Hindlimb muscle (tissue), 1 donor: ENCODE results near the gene ZBTB8A. TPM values are rescaled to one million over a fixed set of nuclear protein-coding genes. Genes with fewer than 3 reads are reported as not detected.
"Not testable (repeated sequence)": the region's sequence is repeated elsewhere in the genome, so short reads cannot be mapped to it uniquely, and the experiment has no call there.

Experiments
- DNase-seq: peaks from one replicate; pipeline ENCODE4 v3.0.0-alpha.2; 2013
- polyA plus RNA-seq: library from polyadenylated mRNA; unstranded; fragments of 120-200 nt; gene quantifications from one replicate; pipeline ENCODE4 v1.2.1, GENCODE V29; 2013; ENCODE audit not compliant: insufficient read length

Gene ZBTB8A
- 10.5 TPM for polyA plus RNA-seq

GRCh38 chr1:32538887-32539583 lies at the start of gene ZBTB8A:
TSS of gene ZBTB8A (plus strand) at chr1:32539427. CDS start at chr1:32592932, 53,505 bp downstream.
- DNase-seq, result peak; percentile 66

GRCh38 chr1:32489774-32490454 lies 49.3 kb upstream of the ZBTB8A start:
- no peak for DNase-seq

GRCh38 chr1:32491386-32491785 lies 47.8 kb upstream of the ZBTB8A start:
- no peak for DNase-seq

- no peak for DNase-seq
These were observed 45.0 kb upstream of the ZBTB8A start for GRCh38 chr1:32494196-32494595.

GRCh38 chr1:32494711-32495337 lies 44.4 kb upstream of the ZBTB8A start:
- DNase-seq, result no peak

- no peak for DNase-seq
These were observed 43.1 kb upstream of the ZBTB8A start for GRCh38 chr1:32496127-32496526.

- DNase-seq, result no peak
These were observed 40.5 kb upstream of the ZBTB8A start for GRCh38 chr1:32498751-32499150.

GRCh38 chr1:32500387-32501209 lies 38.6 kb upstream of the ZBTB8A start:
- DNase-seq, result peak; percentile 60

- no peak for DNase-seq
These were observed 37.4 kb upstream of the ZBTB8A start for GRCh38 chr1:32501865-32502264.

- DNase-seq, result no peak
These were observed 36.1 kb upstream of the ZBTB8A start for GRCh38 chr1:32503153-32503552.

GRCh38 chr1:32507021-32507420 lies 32.2 kb upstream of the ZBTB8A start:
- DNase-seq, result no peak

- no peak for DNase-seq
These were observed 30.5 kb upstream of the ZBTB8A start for GRCh38 chr1:32508761-32509160.

- no peak for DNase-seq
These were observed 29.3 kb upstream of the ZBTB8A start for GRCh38 chr1:32509939-32510338.

- no peak for DNase-seq
These were observed 22.8 kb upstream of the ZBTB8A start for GRCh38 chr1:32516402-32516801.

- DNase-seq, result no peak
These were observed 20.3 kb upstream of the ZBTB8A start for GRCh38 chr1:32518976-32519375.

- no peak for DNase-seq
These were observed 18.1 kb upstream of the ZBTB8A start for GRCh38 chr1:32521165-32521564.

- DNase-seq, result no peak
These were observed 14.2 kb upstream of the ZBTB8A start for GRCh38 chr1:32525053-32525452.

- no peak for DNase-seq
These were observed 13.4 kb upstream of the ZBTB8A start for GRCh38 chr1:32525661-32526444.

- not testable (repeated sequence) for DNase-seq
These were observed 10.7 kb upstream of the ZBTB8A start for GRCh38 chr1:32528550-32528949.

GRCh38 chr1:32533792-32534327 lies 5.4 kb upstream of the ZBTB8A start:
- DNase-seq, result no peak

- DNase-seq, result no peak
These were observed 3.1 kb upstream of the ZBTB8A start for GRCh38 chr1:32536117-32536516.

- DNase-seq, result no peak
These were observed 2.5 kb upstream of the ZBTB8A start for GRCh38 chr1:32536764-32537163.
